ENCODE results near the gene BRME1. TPM values are rescaled to one million over a fixed set of nuclear protein-coding genes. Genes with fewer than 3 reads are reported as not detected.

BRME1 gene
- total and polyA plus RNA-seq, 2 of the 13 experiments (the other 11 are each of a cell fraction or from before 2014, with no cell fraction given) = 0.74 to 1.5 TPM

- TF ChIP-seq E2F2 (CRISPR knock-in tag; IDR thresholded peaks at IDR 0.05; ENCODE audit: borderline replicate concordance) (no peak), KLF12 (CRISPR knock-in tag; IDR thresholded peaks at IDR 0.05; ENCODE audit: borderline replicate concordance) (peak; percentile 34; the same call in 1 of the 2 replicates), DRAP1 (CRISPR knock-in tag; IDR thresholded peaks at IDR 0.05) (peak; percentile 63), NFKBIZ (CRISPR knock-in tag; IDR thresholded peaks at IDR 0.05) (peak; percentile 25; the same call in 1 of the 2 replicates), CREB1 (IDR thresholded peaks at IDR 0.05) (peak; percentile 94), CREB1 (CRISPR knock-in tag; IDR thresholded peaks at IDR 0.05) (peak; percentile 94), TEAD3 (CRISPR knock-in tag; optimal IDR thresholded peaks at IDR 0.05; ENCODE audit: borderline replicate concordance) (peak; percentile 15), NFRKB (IDR thresholded peaks at IDR 0.05) (peak; percentile 60; the same call in 1 of the 2 replicates), ZNF546 (CRISPR knock-in tag; conservative IDR thresholded peaks at IDR 0.05) (no peak), FOXK1 (CRISPR knock-in tag; IDR thresholded peaks at IDR 0.05; ENCODE audit: borderline replicate concordance, low read depth) (peak; percentile 64; the same call in 1 of the 2 replicates)
These were observed 46.4 kb upstream of the BRME1 start, which contains the start of gene DCAF15 (continued) for GRCh38 chr19:13952154-13952930.

- BruUV-seq (replicated peaks) = no TSS peak
- intact Hi-C loops (cut with micrococcal nuclease; ENCODE audit: unreplicated experiment) = loop anchor here (1.0 to 2.0 kb wide), 2 partner anchors 55 to 71 kb away; partner anchors contain the start of gene RFX1
- in situ Hi-C loops (cut with HindIII; ENCODE audit: extremely low pct_ligation_motif_present, low pct_unique_long_range_greater_than_20kb) = loop anchor here (5.0 kb wide), 1 partner anchor 69 kb away; no protein-coding TSS in a partner anchor
- Histone ChIP-seq H2AFZ (ENCODE audit: low read length) (no peak overlapping the region), H4K20me1 (ENCODE audit: insufficient read depth, low read length) (no peaks in the 10 kb centered on the region), H3K9ac (ENCODE audit: insufficient read depth, low read depth, low read length) (no peak overlapping the region), H3K4me3 (replicated peaks in 1 of 3; ENCODE audit: insufficient read depth in 1 of 3, low read depth in 2 of 3, low read length in 3 of 3) (peak overlapping the region in 1 of 3 experiments; percentile 35; a peak in 1 of 6 replicates), H3K79me2 (ENCODE audit: insufficient read depth, low read length) (peaks cover 14% of the 10 kb centered on the region), H3K27ac (ENCODE audit: extremely low read length, insufficient read depth, low read length) (no peak overlapping the region), H3K27me3 (ENCODE audit: control insufficient read depth in 1 of 2, insufficient read depth in 2 of 2, low read length in 2 of 2) (no peaks in the 10 kb centered on the region; a peak in 1 of 5 replicates), H3K4me2 (ENCODE audit: low read depth, low read length) (peak overlapping the region; percentile 58), H3K4me1 (ENCODE audit: insufficient read depth, low read length) (peaks cover 10% of the 10 kb centered on the region), H3K9me3 (ENCODE audit: low read length) (no peaks in the 10 kb centered on the region), H3K36me3 (replicated peaks in 1 of 2; ENCODE audit: control insufficient read depth in 1 of 2, insufficient read depth in 2 of 2, low read length in 2 of 2) (peaks cover 11 to 23% of the 10 kb centered on the region in 2 experiments; a peak in 4 of 5 replicates)
- no peak for FAIRE-seq
- POLR2A ChIA-PET = interaction anchor here (1.0 to 2.0 kb wide), 5 partner anchors 45 to 129 kb away, joined by 3 to 6 read pairs (median 6); partner anchors contain the start of gene MISP3
- WGBS (ENCODE audit: low lambda C conversion rate) = 28% methylated on average over 18 of the region's 20 CpGs
- CTCF ChIA-PET (ENCODE audit: low intra/inter-chr PET ratio, low total read pairs) = no interaction called here
- no peak for ATAC-seq
- TF ChIP-seq ARNT2 (CRISPR knock-in tag; IDR thresholded peaks at IDR 0.05; ENCODE audit: low read depth) (0 out of 2 replicates have a peak, but pooled peaks have one; percentile 2), HOXA5 (CRISPR knock-in tag; IDR thresholded peaks at IDR 0.05) (no peak), ZNF687 (CRISPR knock-in tag; IDR thresholded peaks at IDR 0.05) (peak; percentile 39; the same call in 1 of the 2 replicates), ZNF883 (CRISPR knock-in tag; IDR thresholded peaks at IDR 0.05; ENCODE audit: not compliant biosample characterization) (peak; percentile 5), RARG (CRISPR knock-in tag; IDR thresholded peaks at IDR 0.05; ENCODE audit: low read depth) (no peak)
- no peak for DNase-seq (ENCODE audit: low spot score)
These were observed 45.9 kb upstream of the BRME1 start for GRCh38 chr19:13951799-13952153.
